IgD-negative memory B cell (primary cell): ENCODE data around the gene ZNF276. TPM values are rescaled to one million over a fixed set of nuclear protein-coding genes. Genes with fewer than 3 reads are reported as not detected.

Source experiments
- H3K27ac Mint-ChIP-seq, 3 donors: one replicate each; pipeline ENCODE4 v1.8.0; 2020 to 2022; ENCODE audit warnings: mild to moderate bottlenecking in 3 of 3, mixed read lengths in 3 of 3, moderate library complexity in 1 of 3
- H3K27me3 Mint-ChIP-seq: one replicate; pipeline ENCODE4 v1.8.0; 2021; ENCODE audit warnings: mixed read lengths
- H3K36me3 Mint-ChIP-seq: one replicate; pipeline ENCODE4 v1.8.0; 2020; ENCODE audit warnings: mild to moderate bottlenecking, mixed read lengths
- H3K4me1 Mint-ChIP-seq, 3 donors: one replicate each; pipeline ENCODE4 v1.8.0; 2020 to 2022; ENCODE audit warnings: mixed read lengths in 3 of 3, mild to moderate bottlenecking in 1 of 3
- H3K4me3 Mint-ChIP-seq, 4 donors: one replicate each; pipeline ENCODE4 v1.8.0; 2020 to 2022; ENCODE audit warnings: mild to moderate bottlenecking in 4 of 4, mixed read lengths in 4 of 4, moderate library complexity in 3 of 4
- H3K9me3 Mint-ChIP-seq, 3 donors: one replicate each; pipeline ENCODE4 v1.8.0; 2020 to 2021; ENCODE audit warnings: mixed read lengths in 3 of 3, mild to moderate bottlenecking in 1 of 3
- polyA plus RNA-seq: library from polyadenylated mRNA; unstranded; fragments of 300-500 nt; fragmentation: Illumina TruSeq; gene quantifications from one replicate; pipeline ENCODE4 v1.2.3, GENCODE V29; 2021

ZNF276 gene
- polyA plus RNA-seq, 1 donor from 2014 or later: 24.6 TPM

- Mint-ChIP-seq H3K36me3 (no peaks in the 10 kb centered on the region), H3K27ac (peak within 1 kb of the TSS; percentile 77 to 99 (median 80))
These were observed 19.6 kb upstream of the ZNF276 start, which contains the start of gene SPATA2L for GRCh38 chr16:89701425-89702406. TSS of gene SPATA2L (minus strand) at chr16:89701705. CDS start at chr16:89701232, 473 bp downstream.

GRCh38 chr16:89704281-89704680 is 17.1 kb upstream of the ZNF276 start:
- Mint-ChIP-seq H3K27me3 (no peaks in the 10 kb centered on the region), H3K27ac (no peak overlapping the region)

More at GRCh38 chr16:89701425-89702406, 19.6 kb upstream of the ZNF276 start, which contains the start of gene SPATA2L:
- Mint-ChIP-seq H3K4me3 (peak within 1 kb of the TSS; percentile 77 to 93 (median 92)), H3K4me1 (peaks cover 10 to 16% (median 14%) of the 10 kb centered on the region in 3 donors), H3K27me3 (no peaks in the 10 kb centered on the region), H3K9me3 (no peaks in the 10 kb centered on the region)

GRCh38 chr16:89705006-89705405 is 16.3 kb upstream of the ZNF276 start:
- peak overlapping the region in 1 of 3 donors; percentile 71 for H3K27ac Mint-ChIP-seq
- H3K4me1 Mint-ChIP-seq: peaks cover 7 to 11% (median 10%) of the 10 kb centered on the region in 3 donors
- peak overlapping the region in 1 of 4 donors; percentile 53 for H3K4me3 Mint-ChIP-seq
- H3K9me3 Mint-ChIP-seq: no peaks in the 10 kb centered on the region
- no peaks in the 10 kb centered on the region for H3K27me3 Mint-ChIP-seq
- no peaks in the 10 kb centered on the region for H3K36me3 Mint-ChIP-seq

More at GRCh38 chr16:89704281-89704680, 17.1 kb upstream of the ZNF276 start:
- H3K4me3 Mint-ChIP-seq: no peak overlapping the region
- no peaks in the 10 kb centered on the region for H3K36me3 Mint-ChIP-seq
- peaks cover 10 to 13% (median 11%) of the 10 kb centered on the region in 3 donors for H3K4me1 Mint-ChIP-seq
- no peaks in the 10 kb centered on the region for H3K9me3 Mint-ChIP-seq

- Mint-ChIP-seq H3K4me1 (peaks cover 4 to 9% (median 9%) of the 10 kb centered on the region in 3 donors), H3K4me3 (no peak overlapping the region)
These were observed 14.6 kb upstream of the ZNF276 start for GRCh38 chr16:89706518-89707260.

GRCh38 chr16:89707695-89708094 is 13.6 kb upstream of the ZNF276 start:
- no peaks in the 10 kb centered on the region for H3K36me3 Mint-ChIP-seq
- no peak overlapping the region for H3K4me3 Mint-ChIP-seq
- H3K9me3 Mint-ChIP-seq: no peaks in the 10 kb centered on the region
- H3K4me1 Mint-ChIP-seq: peaks cover 3 to 9% (median 4%) of the 10 kb centered on the region in 3 donors
- H3K27me3 Mint-ChIP-seq: no peaks in the 10 kb centered on the region
- H3K27ac Mint-ChIP-seq: peak overlapping the region in 1 of 3 donors; percentile 80

More at GRCh38 chr16:89706518-89707260, 14.6 kb upstream of the ZNF276 start:
- Mint-ChIP-seq H3K36me3 (no peaks in the 10 kb centered on the region), H3K27ac (peak overlapping the region in 1 of 3 donors; percentile 91), H3K9me3 (no peaks in the 10 kb centered on the region), H3K27me3 (no peaks in the 10 kb centered on the region)

- H3K4me3 Mint-ChIP-seq: no peak overlapping the region
- H3K27ac Mint-ChIP-seq: no peak overlapping the region
- no peaks in the 10 kb centered on the region for H3K9me3 Mint-ChIP-seq
- H3K36me3 Mint-ChIP-seq: no peaks in the 10 kb centered on the region
- no peaks in the 10 kb centered on the region for H3K27me3 Mint-ChIP-seq
- H3K4me1 Mint-ChIP-seq: peaks cover 3 to 9% (median 4%) of the 10 kb centered on the region in 3 donors
These were observed 12.8 kb upstream of the ZNF276 start for GRCh38 chr16:89708481-89708931.

- H3K9me3 Mint-ChIP-seq: no peaks in the 10 kb centered on the region
- H3K36me3 Mint-ChIP-seq: no peaks in the 10 kb centered on the region
- no peaks in the 10 kb centered on the region for H3K27me3 Mint-ChIP-seq
- H3K27ac Mint-ChIP-seq: peak overlapping the region in 1 of 3 donors; percentile 25
- peak overlapping the region in 1 of 4 donors; percentile 37 for H3K4me3 Mint-ChIP-seq
- H3K4me1 Mint-ChIP-seq: peaks cover 3 to 9% (median 4%) of the 10 kb centered on the region in 3 donors
These were observed 12.2 kb upstream of the ZNF276 start for GRCh38 chr16:89709166-89709565.

GRCh38 chr16:89709716-89710432 is 11.5 kb upstream of the ZNF276 start:
- Mint-ChIP-seq H3K4me3 (peak overlapping the region in 2 of 4 donors; percentile 18 to 88), H3K4me1 (peaks cover 3 to 11% (median 6%) of the 10 kb centered on the region in 3 donors)

GRCh38 chr16:89710709-89711564 is 10.4 kb upstream of the ZNF276 start:
- H3K9me3 Mint-ChIP-seq: no peaks in the 10 kb centered on the region

More at GRCh38 chr16:89709716-89710432, 11.5 kb upstream of the ZNF276 start:
- Mint-ChIP-seq H3K27ac (peak overlapping the region in 1 of 3 donors; percentile 25), H3K36me3 (no peaks in the 10 kb centered on the region), H3K9me3 (no peaks in the 10 kb centered on the region), H3K27me3 (no peaks in the 10 kb centered on the region)

GRCh38 chr16:89711601-89712273 is 9.6 kb upstream of the ZNF276 start:
- Mint-ChIP-seq H3K4me3 (peak overlapping the region in 3 of 4 donors; percentile 67 to 75 (median 74)), H3K9me3 (no peaks in the 10 kb centered on the region), H3K27ac (no peak overlapping the region), H3K27me3 (no peaks in the 10 kb centered on the region), H3K4me1 (peaks cover 0 to 5% (median 2%) of the 10 kb centered on the region in 3 donors), H3K36me3 (no peaks in the 10 kb centered on the region)

More at GRCh38 chr16:89710709-89711564, 10.4 kb upstream of the ZNF276 start:
- no peaks in the 10 kb centered on the region for H3K27me3 Mint-ChIP-seq
- peaks cover 3 to 8% (median 8%) of the 10 kb centered on the region in 3 donors for H3K4me1 Mint-ChIP-seq
- no peaks in the 10 kb centered on the region for H3K36me3 Mint-ChIP-seq
- H3K27ac Mint-ChIP-seq: no peak overlapping the region
- no peak overlapping the region for H3K4me3 Mint-ChIP-seq

GRCh38 chr16:89712274-89712781 is 9.0 kb upstream of the ZNF276 start:
- Mint-ChIP-seq H3K9me3 (no peaks in the 10 kb centered on the region), H3K27ac (no peak overlapping the region), H3K27me3 (no peaks in the 10 kb centered on the region), H3K4me3 (peak overlapping the region; percentile 9 to 86 (median 71)), H3K36me3 (no peaks in the 10 kb centered on the region), H3K4me1 (peaks cover 0 to 5% (median 2%) of the 10 kb centered on the region in 3 donors)

- H3K27ac Mint-ChIP-seq: no peak overlapping the region
These were observed 4.8 kb upstream of the ZNF276 start for GRCh38 chr16:89716493-89716892.

More at GRCh38 chr16:89716493-89716892, 4.8 kb upstream of the ZNF276 start:
- no peaks in the 10 kb centered on the region for H3K36me3 Mint-ChIP-seq
- H3K9me3 Mint-ChIP-seq: no peaks in the 10 kb centered on the region
- H3K27me3 Mint-ChIP-seq: no peaks in the 10 kb centered on the region
- no peak overlapping the region for H3K4me3 Mint-ChIP-seq
- peaks cover 6 to 11% (median 9%) of the 10 kb centered on the region in 3 donors for H3K4me1 Mint-ChIP-seq
